Stimulated activated naive CD4-positive, alpha-beta T cell (primary cell): ENCODE results near the gene BBOX1.

Experiments
- DNase-seq, 6 experiments: peaks; one replicate each; lab custom pipeline; 2025; lab: John Stamatoyannopoulos, UW

BBOX1 gene

GRCh38 chr11:27025312-27025955 lies 15.2 kb upstream of the BBOX1 start:
- DNase-seq: no peak

DNA sequence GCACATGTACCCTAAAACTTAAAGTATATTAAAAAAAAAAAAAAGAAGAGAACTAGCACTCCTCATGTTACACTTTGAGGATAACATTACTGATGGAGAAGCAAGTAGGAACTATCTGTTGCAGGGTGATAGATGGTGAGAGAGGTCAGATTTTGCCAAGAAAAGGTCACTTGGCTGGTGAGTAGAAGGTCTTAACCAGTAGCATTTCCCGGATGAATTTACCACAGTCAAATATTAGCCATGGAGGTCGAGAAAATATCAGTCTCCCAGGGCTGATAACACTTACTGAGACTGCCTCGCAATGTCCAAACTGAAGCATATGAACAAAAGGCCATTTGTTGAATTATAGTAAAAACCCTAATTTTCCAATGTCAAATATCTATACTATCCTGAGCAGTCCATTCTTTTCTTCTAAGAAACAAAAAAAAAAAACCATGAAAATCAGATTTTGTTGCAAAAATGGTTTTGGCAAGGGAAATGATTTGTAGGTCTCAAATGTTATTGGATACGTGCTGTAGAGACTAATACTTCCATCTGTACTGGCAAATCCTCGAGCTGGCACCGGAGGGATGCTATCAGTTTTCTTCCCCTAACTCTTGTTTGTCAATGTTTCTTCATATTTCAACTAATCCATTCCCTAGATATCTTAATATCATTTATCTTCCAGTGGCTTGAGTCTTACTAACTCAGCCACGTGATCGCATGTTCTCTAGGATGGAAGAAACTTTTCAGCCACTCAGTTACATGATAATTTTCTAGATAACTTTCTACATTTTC lies 14.5 kb upstream of the BBOX1 start:
- no peak for DNase-seq

DNA sequence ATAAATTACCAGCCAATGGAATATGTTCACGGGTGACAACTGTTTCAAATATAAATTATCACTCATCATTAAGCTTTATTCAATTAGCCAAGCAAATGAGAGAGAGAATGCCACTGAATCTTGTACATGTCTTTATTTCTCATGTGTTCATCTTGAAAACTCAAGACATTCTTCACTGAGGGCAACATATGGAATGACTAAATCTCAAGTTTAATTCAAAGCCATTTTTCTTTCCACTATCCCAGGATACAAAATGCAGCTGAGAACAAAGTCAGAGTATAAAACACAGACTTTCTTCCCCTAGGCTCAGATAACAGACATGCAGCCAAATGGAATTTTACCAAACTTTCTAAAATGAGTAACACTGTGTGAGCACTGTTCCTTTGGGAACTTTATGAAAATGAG lies 12.1 kb upstream of the BBOX1 start:
- no peak for DNase-seq

DNA sequence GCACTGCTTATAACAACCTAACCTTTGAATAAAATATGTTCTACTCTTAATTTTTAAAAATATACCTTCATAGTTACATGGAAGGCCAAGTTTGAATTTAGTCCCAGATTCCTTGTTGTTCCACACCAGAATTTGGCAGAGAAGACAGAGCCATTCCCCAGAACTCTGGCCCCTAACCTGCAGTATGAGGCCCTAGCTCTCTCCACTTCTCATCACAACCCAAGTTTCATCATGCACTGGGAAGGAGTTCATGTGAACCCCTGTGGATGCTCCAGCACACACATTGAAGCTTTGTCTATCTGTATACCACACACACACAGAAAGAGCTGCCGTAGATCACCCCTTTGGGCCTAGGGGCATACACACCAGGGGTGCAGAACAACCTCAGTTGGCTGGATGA lies 10.6 kb upstream of the BBOX1 start:
- DNase-seq: no peak

DNA sequence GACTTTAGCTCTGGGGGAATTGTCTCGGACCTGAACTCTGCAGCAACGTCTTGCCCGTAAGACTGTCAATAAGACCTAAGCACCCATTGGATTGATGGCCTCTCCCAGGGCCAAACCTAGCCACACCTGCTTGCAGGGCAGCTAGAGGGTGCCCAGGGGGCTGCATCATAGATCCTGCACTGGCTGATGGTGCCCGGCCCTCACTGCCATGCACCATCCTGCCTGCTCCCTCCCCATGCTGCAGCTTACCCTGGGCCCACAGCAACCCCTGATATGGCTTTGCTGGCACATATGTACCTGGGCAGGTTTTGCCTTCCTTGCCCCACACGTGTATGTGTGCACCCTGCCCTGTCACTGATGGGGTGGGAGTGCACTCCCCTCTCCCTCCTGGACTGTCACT lies 8.9 kb upstream of the BBOX1 start:
- no peak for DNase-seq

DNA sequence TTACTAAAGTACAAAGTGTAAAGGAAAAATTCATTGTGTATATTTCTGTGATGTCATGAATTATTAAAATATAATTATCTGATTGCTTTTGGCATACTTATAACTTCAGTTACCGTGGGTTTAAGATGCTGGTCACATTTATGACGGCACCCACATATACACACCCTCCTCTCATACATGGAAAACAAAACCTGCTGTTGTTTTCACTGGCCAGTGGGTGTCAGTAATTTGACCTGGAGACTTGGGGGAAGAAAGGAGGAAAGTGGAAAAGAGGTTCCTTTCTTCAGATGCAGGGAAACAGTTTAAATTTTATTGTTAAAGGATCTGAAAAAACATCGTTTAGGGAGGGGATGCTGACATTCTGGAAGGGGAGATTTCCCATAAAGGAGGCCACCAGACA lies 742 bp upstream of the BBOX1 start:
- no peak for DNase-seq

GRCh38 chr11:27041141-27041899 lies 705 bp downstream of the BBOX1 start:
- DNase-seq: no peak

DNA sequence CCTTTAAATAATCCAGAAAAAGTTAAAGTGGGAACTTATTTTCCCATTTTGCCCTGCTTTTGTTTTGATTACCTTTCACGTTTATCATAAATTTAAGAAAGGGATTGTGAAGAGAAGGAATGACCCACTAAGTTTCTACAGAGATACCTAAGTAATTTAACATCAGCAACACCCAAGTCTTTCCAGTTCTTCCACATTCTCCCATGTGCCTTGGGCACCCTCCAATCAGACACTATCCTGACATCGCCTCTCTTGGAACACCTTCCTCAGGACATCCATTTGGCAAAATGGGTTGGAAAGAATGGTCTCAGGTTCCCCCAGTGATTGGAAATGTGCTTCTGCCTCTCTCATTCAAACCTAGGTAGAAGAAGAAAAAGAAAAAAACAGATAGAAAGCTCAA lies 6.3 kb downstream of the BBOX1 start:
- no peak for DNase-seq

DNA sequence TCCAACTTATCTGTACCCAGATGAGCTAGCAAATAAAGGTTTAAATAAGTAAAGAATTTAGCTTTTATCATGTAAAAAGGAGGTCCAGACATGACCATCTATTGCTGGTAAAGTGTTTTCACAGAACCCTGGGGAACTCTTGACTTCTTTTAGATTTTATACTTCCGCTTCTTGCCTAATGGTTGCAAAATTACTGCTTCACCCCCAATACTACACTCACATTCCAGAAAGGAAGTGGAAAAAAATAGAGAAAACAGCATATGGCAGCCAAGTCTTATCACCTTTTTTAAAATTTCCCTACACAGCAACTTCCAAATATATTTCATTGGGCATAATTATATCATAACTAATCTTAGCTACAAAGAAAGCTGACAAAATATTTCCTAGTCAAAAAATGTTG lies 12.1 kb downstream of the BBOX1 start:
- no peak for DNase-seq

- DNase-seq: no peak
Observed at GRCh38 chr11:27055065-27055682, 14.6 kb downstream of the BBOX1 start.

DNA sequence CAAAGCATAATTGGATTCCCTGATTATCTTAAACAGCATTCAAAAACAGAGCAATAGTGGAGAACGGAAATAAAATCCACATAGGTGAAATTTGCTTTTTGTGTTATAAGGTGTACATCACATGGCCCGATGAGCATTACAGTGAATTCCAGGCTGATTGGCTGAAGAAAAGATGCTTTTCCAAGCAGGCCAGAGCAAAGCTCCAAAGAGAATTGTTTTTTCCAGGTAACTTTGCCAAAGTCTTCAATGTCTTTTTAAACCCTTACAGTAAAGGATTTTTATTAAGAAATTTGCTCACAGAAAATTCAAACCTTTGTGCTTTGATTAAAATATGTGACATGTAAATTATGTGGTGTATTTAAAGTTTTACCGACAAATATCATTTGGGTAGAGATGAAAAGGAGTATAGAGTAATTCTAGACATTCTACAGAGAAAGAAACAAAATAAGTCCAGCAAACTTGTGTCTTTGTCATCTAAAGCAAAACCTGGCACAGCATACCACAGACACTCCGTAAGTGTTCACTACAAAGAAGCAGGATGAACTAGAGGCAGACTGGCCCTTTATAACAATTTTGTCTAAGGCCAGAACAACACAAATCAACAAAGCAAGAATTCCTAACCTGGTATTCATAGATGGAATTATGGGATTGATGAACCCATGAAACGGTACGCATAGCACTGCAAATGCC lies 16.6 kb downstream of the BBOX1 start:
- no peak for DNase-seq

DNA sequence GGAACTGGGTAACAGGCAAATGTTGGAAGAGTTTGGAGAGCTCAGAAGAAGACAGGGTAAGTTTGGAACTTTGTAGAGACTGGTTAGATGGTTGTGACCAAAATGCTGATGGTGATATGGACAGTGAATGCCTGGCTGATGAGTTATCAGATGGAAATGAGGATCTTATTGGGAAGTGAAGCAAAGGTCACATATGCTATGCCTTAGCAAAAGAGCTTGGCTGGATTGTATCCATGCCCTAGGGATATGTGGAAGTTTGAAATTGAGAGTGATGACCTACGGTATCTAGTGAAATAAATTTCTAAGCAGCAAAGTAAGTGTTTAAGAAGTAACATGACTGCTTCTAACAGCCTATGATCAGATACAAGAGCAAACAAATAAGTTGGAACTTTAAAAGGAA lies 17.8 kb downstream of the BBOX1 start:
- no peak for DNase-seq

- DNase-seq: no peak
Observed at GRCh38 chr11:27059431-27059830, 18.8 kb downstream of the BBOX1 start.

DNA sequence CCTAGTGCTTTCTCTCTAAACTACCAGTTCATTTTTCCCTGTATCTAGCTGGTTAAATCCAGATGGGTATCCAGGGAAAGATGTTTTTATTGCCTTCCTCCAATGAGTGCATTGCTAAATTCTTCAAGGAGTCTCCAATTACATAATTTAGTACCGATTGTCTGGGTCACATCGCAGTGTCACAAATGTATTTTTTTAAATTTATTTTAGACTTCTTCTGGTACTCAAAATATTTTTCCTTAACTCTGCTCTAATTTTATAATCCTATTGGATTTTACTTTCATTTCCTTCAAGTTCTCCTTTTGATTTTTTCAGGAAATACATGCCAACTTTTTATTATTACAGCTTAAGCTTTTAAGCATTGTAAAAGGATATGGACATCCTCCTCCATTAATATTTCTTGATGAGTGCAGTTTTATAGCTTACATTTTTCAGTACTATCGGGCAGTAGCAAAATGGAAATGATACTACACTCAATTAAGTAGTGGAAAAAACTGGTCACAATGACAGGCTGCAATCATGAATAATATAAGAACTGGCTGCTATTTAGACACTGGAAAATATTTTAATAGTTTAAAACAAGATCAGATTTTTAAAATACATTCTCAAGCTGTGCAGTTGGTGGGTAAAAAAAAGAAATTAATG lies 20.3 kb downstream of the BBOX1 start:
- DNase-seq: no peak

GRCh38 chr11:27061461-27061821 lies 20.8 kb downstream of the BBOX1 start:
- DNase-seq: no peak

DNA sequence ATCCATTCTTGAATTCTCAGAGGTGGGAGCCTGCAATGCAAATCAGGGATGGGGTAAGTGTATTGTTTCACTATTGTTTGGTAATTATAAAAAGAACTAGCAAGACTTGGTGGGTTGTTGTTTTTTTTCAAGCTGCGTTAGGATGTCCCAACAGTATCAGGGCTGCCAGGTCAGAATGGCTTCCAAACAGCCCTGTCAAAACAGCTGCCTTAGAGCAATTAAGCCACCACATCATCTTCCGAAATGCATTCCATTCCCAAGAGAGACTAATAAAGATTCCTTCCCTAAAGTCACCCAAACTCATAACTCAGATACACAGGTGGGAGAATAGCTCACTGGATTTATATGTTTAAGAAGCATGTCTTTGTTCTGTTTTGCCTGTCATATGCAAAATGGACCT lies 23.5 kb downstream of the BBOX1 start:
- DNase-seq: no peak

- DNase-seq: no peak
Observed at GRCh38 chr11:27075192-27075591, 34.6 kb downstream of the BBOX1 start.

GRCh38 chr11:27075655-27076054 lies 35.0 kb downstream of the BBOX1 start:
- DNase-seq: peak in 1 of 6 experiments; percentile 1

GRCh38 chr11:27076121-27076589 lies 35.5 kb downstream of the BBOX1 start:
- no peak for DNase-seq

DNA sequence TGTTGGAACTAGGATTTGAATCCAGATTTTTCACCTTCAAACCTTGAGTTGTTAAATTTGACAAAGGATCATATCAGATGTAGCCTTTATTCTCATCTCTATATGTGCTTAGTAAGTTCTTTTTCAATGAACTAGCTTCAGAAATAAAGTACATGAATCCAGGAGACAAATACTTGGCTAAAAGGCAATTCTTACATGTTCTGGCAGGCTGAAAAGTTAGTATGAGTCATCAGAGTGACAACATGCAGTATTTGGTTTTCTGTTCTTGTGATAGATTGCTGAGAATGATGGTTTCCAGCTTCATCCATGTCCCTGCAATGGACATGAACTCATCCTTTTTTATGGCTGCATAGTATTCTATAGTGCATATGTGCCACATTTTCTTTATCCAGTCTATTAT lies 40.4 kb downstream of the BBOX1 start:
- no peak for DNase-seq

- no peak for DNase-seq
Observed at GRCh38 chr11:27083241-27083640, 42.6 kb downstream of the BBOX1 start.
